ENCODE data around the gene ALDOC.
A peak's percentile ranks its signal among the peaks of the same experiment; 100 is the strongest.

ALDOC gene

DNA sequence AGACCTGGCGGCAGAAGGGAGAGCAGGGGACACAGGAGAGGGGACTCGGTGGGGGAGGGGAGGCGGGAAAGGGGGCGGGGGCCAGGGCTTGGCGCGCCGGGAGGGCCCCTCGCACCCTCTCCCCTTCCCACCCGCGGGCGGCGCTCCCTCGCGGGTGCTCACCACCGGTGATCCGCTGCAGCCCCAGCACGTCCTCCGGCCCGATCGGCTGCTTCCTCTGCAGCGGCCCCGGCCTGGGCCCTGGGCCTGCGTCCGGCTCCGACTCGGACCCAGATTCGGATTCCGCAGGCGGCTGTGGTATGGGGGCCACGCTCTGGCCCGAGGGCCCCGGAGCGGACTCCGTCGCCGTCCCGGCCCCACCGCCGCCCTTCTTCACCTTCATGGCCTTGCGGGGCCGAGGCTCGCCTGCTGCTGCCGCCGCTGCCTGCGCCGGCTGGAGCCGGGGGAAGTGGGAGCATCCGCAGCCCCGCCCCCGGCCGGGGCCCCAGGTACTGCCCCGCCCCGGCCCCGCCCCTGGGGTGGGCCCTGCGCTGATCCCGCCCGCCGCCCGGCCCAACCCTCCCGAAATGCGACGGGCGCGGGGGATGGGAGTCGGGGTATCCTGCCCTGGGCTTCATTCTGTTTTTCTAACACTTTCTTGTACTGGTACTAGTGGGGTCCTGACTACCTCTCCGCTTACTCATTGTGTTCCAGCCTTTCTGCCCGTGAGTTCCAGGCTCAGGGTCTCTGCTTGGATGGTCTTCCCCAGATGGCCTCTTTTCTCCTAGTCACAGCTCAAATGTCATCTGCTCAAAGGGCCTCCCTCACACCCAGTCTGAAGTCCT lies 24.3 kb downstream of the ALDOC start, which contains the start of gene UNC119:
Gene UNC119 (minus strand): TSS at position 449 of the 824 bp plus-strand sequence. CDS start 67 bp downstream, at position 382.
- no peak for DNase-seq (ENCODE audit: low read depth, low spot score)
- Histone ChIP-seq H3K4me1 (ENCODE audit: insufficient read depth, insufficient read length) (peaks cover 11% of the 10 kb centered on the region), H3K27me3 (ENCODE audit: insufficient read depth, insufficient read length) (no peaks in the 10 kb centered on the region), H3K9me3 (ENCODE audit: insufficient read depth, low read length) (no peaks in the 10 kb centered on the region), H3K4me3 (ENCODE audit: insufficient read length, low read depth) (peak within 1 kb of the TSS; percentile 72), H3K36me3 (ENCODE audit: insufficient read depth, insufficient read length, low read length) (peaks cover 43% of the 10 kb centered on the region), H3K9ac (ENCODE audit: insufficient read length, low read depth) (peak within 1 kb of the TSS; percentile 85)
- TF ChIP-seq ZNF274 (IDR thresholded peaks at IDR 0.05; ENCODE audit: low read depth, low read length) (no peak), YY1 (IDR thresholded peaks at IDR 0.05; ENCODE audit: insufficient read depth, insufficient read length) (no peak), SUZ12 (IDR thresholded peaks at IDR 0.05; ENCODE audit: extremely low read depth, insufficient read depth, insufficient read length) (no peak)

DNA sequence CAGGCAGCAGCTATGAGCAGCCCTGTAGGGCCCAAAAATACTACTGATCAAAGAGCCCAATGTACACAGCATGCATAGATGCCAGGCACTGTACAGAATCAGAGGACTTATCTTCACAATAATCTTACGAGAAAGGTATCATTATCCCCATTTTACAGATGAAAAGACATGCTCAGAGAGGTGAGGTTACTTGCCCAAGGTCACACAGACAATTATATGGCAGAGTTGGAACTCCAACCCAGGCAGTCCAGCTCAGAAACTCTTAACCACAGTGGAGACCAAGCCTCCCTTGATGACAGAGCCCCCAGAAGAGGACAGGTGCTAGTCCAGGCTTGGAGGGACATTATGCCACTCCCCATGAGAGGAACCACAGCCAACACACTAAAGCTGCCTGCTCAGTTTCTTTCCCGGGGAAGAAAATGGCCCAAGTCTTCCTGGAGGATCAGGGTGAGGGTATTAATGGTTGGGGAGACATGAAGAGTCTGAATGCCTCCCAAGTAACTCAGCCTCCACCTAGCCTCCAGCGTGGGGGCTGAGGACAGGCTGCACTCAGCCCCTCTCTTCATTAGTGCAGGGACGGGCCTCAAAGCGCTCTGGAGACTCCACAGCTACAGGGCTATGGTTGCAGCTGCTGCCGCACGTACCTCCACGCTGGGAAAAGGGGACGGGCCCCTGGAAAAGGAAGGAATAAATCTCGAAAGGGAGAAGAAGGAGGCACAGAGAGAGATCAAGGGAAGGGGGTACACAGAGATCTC lies 25.1 kb downstream of the ALDOC start:
- Histone ChIP-seq H3K9ac (ENCODE audit: insufficient read length, low read depth) (peak overlapping the region; percentile 85), H3K9me3 (ENCODE audit: insufficient read depth, low read length) (no peaks in the 10 kb centered on the region), H3K4me3 (ENCODE audit: insufficient read length, low read depth) (peak overlapping the region; percentile 72), H3K36me3 (ENCODE audit: insufficient read depth, insufficient read length, low read length) (peaks cover 47% of the 10 kb centered on the region), H3K27me3 (ENCODE audit: insufficient read depth, insufficient read length) (no peaks in the 10 kb centered on the region), H3K4me1 (ENCODE audit: insufficient read depth, insufficient read length) (peaks cover 11% of the 10 kb centered on the region)
- no peak for DNase-seq (ENCODE audit: low read depth, low spot score)
- no peak for TF ChIP-seq YY1 (IDR thresholded peaks at IDR 0.05; ENCODE audit: insufficient read depth, insufficient read length)
- no peak for TF ChIP-seq SUZ12 (IDR thresholded peaks at IDR 0.05; ENCODE audit: extremely low read depth, insufficient read depth, insufficient read length)
- no peak for TF ChIP-seq ZNF274 (IDR thresholded peaks at IDR 0.05; ENCODE audit: low read depth, low read length)

DNA sequence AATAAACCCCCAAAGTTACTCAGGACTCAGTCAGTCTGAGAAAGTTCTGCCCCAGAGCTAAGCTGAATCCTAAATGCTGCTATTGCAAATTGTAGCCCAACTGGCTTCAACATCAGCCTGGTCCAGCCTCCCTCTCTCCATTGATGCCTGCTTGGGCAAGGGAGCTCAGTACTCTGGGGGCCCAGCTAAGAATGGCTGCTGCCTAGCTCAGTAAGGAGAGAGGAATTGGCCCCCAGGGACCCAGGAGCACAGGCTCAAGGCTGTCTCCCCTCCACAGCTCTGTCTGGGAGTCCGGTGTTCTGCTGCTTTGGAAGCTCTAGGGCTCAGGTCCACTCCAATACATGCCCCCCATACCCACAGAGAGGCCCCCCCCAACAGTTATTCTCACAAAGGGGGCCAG lies 25.8 kb downstream of the ALDOC start:
- Histone ChIP-seq H3K4me1 (ENCODE audit: insufficient read depth, insufficient read length) (peaks cover 15% of the 10 kb centered on the region), H3K4me3 (ENCODE audit: insufficient read length, low read depth) (no peak overlapping the region), H3K36me3 (ENCODE audit: insufficient read depth, insufficient read length, low read length) (peaks cover 42% of the 10 kb centered on the region), H3K9me3 (ENCODE audit: insufficient read depth, low read length) (no peaks in the 10 kb centered on the region), H3K27me3 (ENCODE audit: insufficient read depth, insufficient read length) (no peaks in the 10 kb centered on the region), H3K9ac (ENCODE audit: insufficient read length, low read depth) (peak overlapping the region; percentile 61)
- TF ChIP-seq ZNF274 (IDR thresholded peaks at IDR 0.05; ENCODE audit: low read depth, low read length) = no peak
- TF ChIP-seq SUZ12 (IDR thresholded peaks at IDR 0.05; ENCODE audit: extremely low read depth, insufficient read depth, insufficient read length) = no peak
- no peak for TF ChIP-seq YY1 (IDR thresholded peaks at IDR 0.05; ENCODE audit: insufficient read depth, insufficient read length)
- no peak for DNase-seq (ENCODE audit: low read depth, low spot score)

DNA sequence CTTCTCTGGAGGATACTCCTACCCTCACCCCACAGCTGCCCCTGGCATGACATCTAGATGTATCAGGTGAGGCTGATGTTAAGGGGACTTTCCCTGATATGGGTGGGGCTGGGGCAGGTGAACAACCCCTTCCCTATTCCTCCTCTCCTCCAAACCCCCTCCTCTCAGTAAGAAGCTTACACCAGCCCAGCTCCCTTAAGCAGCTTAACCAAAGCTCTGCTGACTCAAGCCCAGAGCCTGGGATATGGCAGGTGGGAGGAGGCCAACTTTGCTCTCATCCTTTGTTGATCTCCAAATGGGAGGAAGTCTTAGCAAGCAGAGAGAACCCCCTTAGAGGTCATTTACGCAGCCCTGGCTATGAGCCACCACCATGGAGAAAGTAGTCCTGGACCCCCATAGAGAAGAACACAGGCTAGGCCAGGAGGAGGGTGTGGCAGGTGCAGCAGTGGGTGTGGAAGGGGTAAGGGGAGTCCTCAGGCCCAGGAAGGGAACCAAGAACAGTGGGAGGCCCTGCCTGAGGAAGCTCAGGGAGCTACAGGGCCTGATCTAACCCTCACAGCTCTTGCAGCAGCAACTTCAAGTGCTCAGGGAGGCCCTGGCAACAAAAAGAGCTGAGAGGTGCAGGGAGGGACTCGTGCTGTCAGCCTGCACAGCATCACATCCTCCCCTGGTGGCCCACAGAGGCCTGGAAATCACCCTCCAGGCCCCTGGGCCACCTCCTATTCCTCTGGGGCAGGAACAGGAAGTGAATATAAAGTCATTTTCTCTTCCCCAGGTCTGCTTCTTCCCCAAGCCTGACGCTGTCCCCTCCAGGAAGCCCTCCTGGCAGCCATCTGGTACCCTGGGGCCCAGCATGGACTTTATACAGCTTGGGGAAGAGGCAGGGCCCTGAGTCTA lies 27.2 kb downstream of the ALDOC start:
- no peak for DNase-seq (ENCODE audit: low read depth, low spot score)
- Histone ChIP-seq H3K4me3 (ENCODE audit: insufficient read length, low read depth) (no peak overlapping the region), H3K9me3 (ENCODE audit: insufficient read depth, low read length) (no peaks in the 10 kb centered on the region), H3K9ac (ENCODE audit: insufficient read length, low read depth) (no peak overlapping the region), H3K27me3 (ENCODE audit: insufficient read depth, insufficient read length) (no peaks in the 10 kb centered on the region), H3K36me3 (ENCODE audit: insufficient read depth, insufficient read length, low read length) (peaks cover 32% of the 10 kb centered on the region), H3K4me1 (ENCODE audit: insufficient read depth, insufficient read length) (peaks cover 18% of the 10 kb centered on the region)
- TF ChIP-seq YY1 (IDR thresholded peaks at IDR 0.05; ENCODE audit: insufficient read depth, insufficient read length) = no peak
- no peak for TF ChIP-seq SUZ12 (IDR thresholded peaks at IDR 0.05; ENCODE audit: extremely low read depth, insufficient read depth, insufficient read length)
- TF ChIP-seq ZNF274 (IDR thresholded peaks at IDR 0.05; ENCODE audit: low read depth, low read length) = no peak

GRCh38 chr17:28548417-28549130 lies 28.1 kb downstream of the ALDOC start:
- Histone ChIP-seq H3K9ac (ENCODE audit: insufficient read length, low read depth) (no peak overlapping the region), H3K4me1 (ENCODE audit: insufficient read depth, insufficient read length) (peaks cover 19% of the 10 kb centered on the region), H3K4me3 (ENCODE audit: insufficient read length, low read depth) (no peak overlapping the region), H3K36me3 (ENCODE audit: insufficient read depth, insufficient read length, low read length) (peaks cover 23% of the 10 kb centered on the region), H3K27me3 (ENCODE audit: insufficient read depth, insufficient read length) (no peaks in the 10 kb centered on the region), H3K9me3 (ENCODE audit: insufficient read depth, low read length) (no peaks in the 10 kb centered on the region)
- no peak for DNase-seq (ENCODE audit: low read depth, low spot score)
- TF ChIP-seq YY1 (IDR thresholded peaks at IDR 0.05; ENCODE audit: insufficient read depth, insufficient read length) = no peak
- no peak for TF ChIP-seq SUZ12 (IDR thresholded peaks at IDR 0.05; ENCODE audit: extremely low read depth, insufficient read depth, insufficient read length)
- TF ChIP-seq ZNF274 (IDR thresholded peaks at IDR 0.05; ENCODE audit: low read depth, low read length) = no peak

DNA sequence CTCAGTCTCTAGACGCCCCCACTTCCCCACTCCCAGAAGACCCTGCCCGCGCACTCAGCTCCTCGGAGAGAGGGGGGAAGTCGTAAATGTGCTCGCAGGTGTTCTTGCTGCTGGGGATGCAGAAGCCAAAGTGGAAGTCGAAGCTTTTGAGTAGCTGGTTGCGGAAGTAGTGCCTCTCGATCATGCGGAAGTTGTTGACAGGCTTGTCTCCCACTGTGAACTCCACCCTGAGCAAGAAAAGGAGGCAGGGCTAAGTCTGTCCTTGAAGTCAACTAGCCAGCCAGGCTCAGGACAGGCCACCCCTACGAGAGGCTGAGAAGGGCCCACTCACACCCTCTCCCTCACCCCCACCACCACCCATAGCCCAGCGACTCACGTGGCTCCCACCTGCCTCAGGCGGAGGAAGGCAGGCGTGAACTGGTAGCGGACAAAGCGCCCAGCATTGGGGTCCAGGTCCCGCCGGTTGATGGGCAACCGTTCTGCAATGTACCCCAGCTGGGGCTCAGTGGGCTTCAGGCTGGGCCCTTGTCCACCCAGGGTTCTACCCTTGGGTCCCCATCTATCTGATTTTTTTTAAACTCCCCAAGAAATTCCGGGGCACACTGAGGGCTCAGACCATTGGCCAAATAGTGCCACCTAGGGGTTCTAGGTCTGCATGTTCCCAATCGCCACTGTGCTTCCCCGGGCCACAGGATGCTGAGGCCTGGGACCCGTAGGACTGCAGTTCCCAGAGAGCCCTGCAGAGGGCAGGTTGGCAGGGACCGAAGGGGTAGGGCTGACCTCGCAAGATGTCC lies 28.9 kb downstream of the ALDOC start:
- TF ChIP-seq ZNF274 (IDR thresholded peaks at IDR 0.05; ENCODE audit: low read depth, low read length) (no peak), SUZ12 (IDR thresholded peaks at IDR 0.05; ENCODE audit: extremely low read depth, insufficient read depth, insufficient read length) (no peak), YY1 (IDR thresholded peaks at IDR 0.05; ENCODE audit: insufficient read depth, insufficient read length) (no peak)

More for the DNA sequence above, 28.9 kb downstream of the ALDOC start:
- H3K9ac ChIP-seq (ENCODE audit: insufficient read length, low read depth) = no peak overlapping the region
- H3K27me3 ChIP-seq (ENCODE audit: insufficient read depth, insufficient read length) = no peaks in the 10 kb centered on the region
- no peak for DNase-seq (ENCODE audit: low read depth, low spot score)
- no peak overlapping the region for H3K4me3 ChIP-seq (ENCODE audit: insufficient read length, low read depth)
- H3K9me3 ChIP-seq (ENCODE audit: insufficient read depth, low read length) = no peaks in the 10 kb centered on the region
- H3K36me3 ChIP-seq (ENCODE audit: insufficient read depth, insufficient read length, low read length) = peaks cover 21% of the 10 kb centered on the region
- H3K4me1 ChIP-seq (ENCODE audit: insufficient read depth, insufficient read length) = peaks cover 19% of the 10 kb centered on the region
